Daoy (cell line): ENCODE data around the gene FOSL2. TPM values are rescaled to one million over a fixed set of nuclear protein-coding genes. Genes with fewer than 3 reads are reported as not detected.
A peak's percentile ranks its signal among the peaks of the same experiment; 100 is the strongest.
"Not testable (repeated sequence)": the region's sequence is repeated elsewhere in the genome, so short reads cannot be mapped to it uniquely, and the experiment has no call there.

Experiments used
- DNase-seq: peaks from one replicate; pipeline ENCODE4 v3.0.0-alpha.2; 2015; ENCODE audit warnings: low read depth
- total RNA-seq: library from RNA; depleted of rRNA; stranded (reverse); fragments of >200 nt; shearing (Covaris generic); gene quantifications from 2 replicates; pipeline ENCODE4 v1.2.3, GENCODE V29; 2014

The FOSL2 gene
- total RNA-seq, 1 experiment from 2014 or later = 56.0 TPM

DNA sequence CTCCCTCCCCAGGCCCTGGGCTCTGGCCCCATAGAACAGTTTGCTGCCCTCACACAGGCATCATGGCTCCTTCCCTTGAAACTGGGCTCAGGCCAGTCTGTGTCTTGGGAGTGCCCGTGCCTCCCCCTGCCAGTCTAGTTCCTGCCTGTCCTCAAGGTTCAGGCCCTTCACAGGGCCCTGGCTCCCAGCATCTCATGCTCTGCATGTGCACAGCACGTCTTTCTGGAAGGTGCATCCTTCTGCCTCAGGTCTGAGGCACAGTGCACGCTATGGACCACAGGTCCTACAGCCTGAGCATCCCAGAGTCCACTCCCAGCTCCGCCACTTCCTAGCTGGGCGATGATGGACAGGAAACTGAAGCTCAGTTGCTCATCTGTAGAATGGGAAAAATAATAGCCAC is 35.6 kb upstream of the FOSL2 start:
- DNase-seq = peak; percentile 29

DNA sequence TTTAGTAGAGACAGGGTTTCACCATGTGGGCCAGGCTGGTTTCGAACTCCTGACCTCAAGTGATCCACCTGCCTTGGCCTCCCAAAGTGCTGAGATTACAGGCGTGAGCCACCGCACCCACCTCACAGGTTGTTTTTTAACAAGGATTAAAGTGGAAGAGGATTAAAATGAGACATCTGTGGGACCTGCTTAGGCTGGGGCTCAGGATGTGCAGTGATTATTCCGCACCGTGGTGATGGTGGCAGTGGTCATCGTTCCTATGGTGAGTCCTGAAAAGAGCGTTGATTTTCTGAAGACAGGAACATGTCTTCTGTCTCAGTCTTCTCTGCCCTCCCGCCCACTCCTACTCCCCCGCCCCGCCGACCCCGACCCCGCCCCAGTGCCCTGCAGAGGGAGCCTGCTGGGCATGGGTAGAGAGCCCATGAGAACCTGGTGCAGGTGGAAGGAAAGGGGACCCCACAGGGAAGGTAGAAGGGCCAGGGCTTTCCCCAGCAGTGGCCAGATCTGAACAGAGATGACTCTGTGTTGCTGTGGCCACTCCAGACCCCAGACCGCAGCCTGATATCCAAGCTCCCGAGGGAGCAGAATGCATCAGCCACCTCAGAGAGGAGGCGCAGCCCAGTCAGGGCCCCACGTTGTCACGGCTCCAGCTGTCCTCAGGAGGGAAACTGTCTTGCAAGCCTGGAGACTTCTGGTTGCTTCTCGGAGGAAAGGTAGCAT is 34.5 kb upstream of the FOSL2 start:
- DNase-seq = peak; percentile 68

DNA sequence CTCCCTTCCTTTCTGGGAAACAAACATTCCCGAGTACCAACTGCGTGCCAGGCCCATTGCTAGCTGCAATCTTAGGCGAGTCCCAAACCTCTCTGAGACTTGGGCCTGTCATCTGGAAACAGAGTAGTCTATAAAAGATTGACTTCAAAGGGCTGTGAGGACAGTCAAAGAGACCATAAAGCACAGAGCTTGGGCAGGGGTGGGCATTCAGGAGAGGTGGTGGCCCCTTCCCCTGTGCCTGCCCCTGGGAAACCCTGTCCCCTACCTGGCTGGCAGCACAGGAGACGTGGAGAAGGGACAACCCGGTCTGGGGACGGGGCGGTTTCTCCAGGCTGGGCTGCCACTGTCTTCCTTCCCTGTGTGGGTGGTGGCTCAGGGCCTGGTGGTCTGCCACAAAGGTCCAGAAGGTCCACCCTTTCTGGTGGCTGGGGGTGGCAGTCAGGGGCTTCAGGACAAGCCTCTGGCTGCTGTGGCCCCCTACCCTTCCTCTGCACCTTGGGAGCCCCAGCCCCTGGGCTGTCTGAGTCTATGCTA is 33.9 kb upstream of the FOSL2 start:
- no peak for DNase-seq

DNA sequence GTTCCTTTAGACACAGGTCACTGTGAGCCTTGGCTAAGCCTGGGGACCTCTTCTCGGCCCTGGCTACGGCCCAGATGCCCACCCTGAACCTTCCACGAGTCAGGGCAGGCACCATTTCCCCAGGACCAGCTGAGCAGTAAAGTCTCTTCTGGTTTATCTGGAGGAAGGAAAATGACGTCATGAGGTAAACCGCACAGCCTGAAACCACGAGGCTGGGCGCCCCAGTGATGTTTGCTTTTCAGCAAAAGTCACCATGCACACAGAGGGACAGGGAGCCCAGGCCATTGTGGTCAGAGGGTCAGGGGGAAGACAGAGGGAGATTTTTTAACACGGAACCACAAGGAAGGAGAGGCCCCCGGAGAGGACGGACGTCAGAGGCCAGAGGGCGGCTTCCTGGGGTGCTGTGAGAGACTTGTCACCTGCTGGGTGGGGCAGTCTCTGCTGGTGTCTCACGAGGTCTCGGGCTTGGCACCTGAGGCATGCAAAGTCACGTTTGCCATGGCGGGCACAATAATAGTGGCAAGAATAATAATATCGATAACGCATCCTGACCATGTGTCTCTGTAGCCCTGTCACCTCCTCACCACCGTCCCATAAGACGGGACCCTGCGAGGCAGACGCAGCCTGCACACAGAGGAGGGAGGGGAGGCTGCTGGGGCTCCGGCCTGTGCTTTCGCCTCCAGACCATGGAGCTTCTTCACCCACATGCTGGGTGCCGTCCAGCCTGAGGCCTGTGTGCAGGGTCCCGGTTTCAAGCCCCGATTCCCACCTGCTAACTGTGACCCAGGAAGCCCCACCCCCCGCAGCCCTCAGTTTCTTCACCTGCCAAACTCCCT is 33.2 kb upstream of the FOSL2 start:
- peak; percentile 88 for DNase-seq

DNA sequence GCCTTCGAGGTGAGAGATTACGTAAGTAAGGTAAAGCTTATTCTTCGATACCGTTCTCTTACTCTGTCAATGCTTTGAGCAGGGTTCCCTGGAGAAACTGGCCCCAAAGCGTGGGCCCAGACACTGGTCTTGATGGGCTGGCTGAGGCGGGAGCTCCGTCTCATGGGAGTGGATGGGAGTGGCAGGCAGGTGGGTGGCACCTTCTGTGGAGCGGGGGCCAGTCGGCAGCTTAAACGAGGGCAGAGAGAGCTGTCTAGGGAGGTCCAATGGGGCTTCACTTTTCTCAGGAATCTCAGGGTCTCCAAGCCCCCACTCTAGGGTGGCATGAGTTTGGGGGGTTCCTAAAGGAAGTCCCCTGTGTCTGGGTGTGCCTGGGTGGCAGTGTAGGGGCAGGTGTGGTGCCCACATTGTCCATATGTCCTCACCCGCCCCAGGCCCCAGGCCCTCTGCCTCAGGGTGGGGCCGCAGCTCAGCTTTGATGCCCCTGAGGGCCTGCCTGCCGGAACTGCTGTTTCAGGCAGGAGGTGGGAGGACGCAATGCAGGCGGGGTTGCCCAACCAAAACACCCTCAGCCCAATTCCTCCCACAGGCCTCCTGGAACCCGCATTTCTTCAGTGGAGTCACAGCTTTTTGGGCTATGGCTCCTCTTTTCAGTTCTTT is 32.5 kb upstream of the FOSL2 start:
- DNase-seq = no peak

DNA sequence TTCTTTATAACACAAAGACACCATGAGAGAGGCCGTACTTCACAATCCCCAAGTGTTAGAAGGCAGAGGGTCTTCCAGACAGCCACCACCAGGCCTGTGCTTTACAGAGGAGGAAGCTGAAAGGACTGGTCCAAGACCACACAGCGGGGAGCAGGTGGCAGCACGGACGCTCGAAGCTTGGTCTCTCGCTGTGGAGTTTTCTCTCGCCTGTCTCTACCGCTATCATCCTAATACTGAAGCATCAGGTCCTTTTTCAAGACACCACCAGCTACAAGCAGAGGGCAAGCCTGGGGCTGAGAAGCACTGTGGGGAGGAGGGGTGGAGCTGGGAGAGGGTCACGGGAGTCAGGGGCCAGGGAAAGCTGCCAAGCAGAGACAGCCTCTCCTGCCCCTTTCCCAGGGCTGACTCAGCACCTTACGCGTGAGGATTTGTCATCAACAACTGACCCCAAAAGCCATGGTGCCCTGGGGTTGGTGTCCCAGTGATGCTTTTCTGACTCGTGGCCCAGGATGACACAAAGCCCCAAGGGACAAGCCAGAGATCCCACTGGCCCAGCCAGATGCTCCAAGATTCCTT is 31.9 kb upstream of the FOSL2 start:
- peak; percentile 80 for DNase-seq

DNA sequence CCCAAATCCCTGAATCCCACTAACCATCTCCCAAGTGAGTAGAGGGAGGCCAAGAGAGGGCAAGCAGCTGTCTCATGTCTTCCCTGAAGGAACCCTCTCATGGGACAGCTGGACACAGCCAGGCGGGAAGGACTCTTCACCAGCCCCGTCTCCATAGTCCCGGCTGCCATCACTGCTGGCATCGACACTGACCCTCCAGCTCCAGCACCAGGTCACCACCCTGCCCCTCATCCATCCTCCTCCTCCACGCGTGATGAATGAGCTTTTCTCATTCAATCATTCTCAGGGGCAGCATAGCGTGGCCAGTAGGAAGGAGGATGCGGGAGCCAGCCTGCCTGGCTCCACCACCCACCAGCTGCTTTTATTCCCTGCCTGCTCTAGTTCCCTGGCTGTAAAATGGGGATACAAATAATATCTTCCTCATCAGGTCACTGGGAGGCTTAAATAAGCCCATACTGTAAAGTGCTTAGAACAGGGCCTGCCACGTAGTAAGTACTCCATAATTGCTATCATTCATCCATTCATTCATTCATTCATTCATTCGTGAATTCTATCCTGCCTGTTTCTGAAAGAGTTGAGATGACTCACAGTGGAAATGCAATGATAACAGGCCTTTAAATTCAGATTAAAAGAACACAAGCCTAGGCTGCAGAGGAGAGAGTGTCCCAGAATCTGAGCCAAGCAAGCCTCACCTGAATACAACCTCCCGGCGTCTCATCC is 30.5 kb upstream of the FOSL2 start:
- DNase-seq = no peak

DNA sequence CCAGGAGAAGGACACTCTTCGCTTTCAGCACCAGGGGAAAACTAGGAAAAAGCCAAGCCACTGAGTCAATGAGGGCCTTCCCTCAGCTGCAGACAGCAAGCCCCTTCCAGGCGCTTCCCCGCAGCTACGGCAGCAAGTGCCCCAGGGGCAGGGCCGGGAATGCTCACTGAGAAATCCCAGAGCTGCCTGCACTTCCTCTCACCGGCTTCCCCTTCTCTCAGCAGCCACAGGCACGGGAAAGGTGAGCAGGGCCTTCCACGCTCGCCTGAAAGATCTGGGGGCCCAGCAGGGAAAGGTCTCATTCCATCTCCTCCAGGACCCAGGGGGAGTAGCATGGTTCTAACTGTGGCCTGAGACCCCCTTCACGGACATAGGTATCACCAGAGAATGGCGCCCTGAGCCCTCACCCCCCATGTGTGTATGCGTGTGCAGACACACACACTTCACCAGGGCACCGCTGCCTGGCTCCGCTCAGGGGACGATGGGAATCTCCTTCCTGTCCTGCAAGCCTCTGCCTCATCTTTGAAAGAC is 29.6 kb upstream of the FOSL2 start:
- no peak for DNase-seq

DNA sequence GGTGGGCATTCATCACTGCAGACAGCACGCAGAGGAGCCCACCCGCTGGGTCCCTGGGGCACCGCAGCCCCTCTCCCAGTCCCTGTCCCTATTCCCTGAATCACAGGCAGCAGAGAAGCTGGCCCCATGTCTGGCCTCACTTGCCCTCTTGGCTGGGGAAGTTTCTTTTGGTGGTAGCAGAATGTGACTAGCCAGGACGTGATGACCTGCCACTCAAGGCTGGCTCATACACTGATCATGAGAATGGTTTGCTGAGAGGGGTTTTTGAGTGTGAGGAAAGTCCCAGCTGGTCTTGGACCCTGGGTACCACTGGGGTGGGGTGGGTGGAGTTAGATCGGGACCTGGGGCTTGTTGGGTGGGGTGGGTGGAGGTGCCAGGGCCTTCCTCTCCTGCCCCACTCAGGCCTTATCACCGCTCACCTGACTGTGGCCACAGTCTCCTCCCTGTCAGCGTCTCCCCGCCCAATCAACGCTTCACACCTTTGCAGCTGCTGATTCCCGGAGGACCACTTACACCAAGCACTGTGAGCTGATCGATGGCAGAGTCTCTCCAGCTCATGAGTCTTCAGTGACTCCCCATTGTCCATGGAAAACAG is 28.9 kb upstream of the FOSL2 start:
- no peak for DNase-seq

DNA sequence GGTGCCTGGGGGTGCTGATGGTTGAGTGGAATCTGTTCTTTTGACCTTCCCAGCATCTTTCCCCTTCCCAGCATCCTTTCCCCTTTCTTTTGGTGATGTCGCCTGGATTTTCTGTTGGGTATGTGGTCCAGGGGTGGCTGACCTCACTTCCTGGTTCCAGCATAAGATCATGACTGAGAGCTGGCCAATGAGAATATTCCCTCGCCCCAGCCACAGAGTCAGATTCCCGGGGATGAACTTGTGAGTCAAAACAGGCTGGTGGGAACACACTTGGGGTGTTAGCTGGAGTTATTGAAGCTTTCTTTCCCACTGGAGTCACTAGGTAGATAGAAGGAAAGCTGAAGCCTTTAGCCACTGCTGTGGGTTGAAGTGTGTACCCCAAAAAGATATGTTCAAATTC is 28.0 kb upstream of the FOSL2 start:
- no peak for DNase-seq

DNA sequence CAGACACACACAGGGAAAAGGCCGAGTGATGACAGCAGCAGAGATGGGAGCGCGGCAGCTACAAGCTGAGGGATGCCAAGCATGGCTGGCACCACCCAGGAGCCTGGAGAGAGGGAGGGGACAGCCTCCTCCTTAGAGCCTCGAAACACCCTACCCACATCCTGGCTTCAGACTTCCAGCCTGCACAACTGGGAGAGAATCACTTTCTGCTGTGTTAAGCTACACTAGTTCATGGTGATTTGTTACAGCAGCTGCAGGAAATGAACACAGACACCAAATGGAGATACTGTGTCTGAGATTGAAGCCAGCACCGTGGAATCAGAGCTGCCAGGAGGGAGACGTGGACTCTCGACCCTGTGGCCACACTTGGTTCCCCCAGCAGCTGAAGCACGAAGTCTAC is 27.5 kb upstream of the FOSL2 start:
- no peak for DNase-seq

DNA sequence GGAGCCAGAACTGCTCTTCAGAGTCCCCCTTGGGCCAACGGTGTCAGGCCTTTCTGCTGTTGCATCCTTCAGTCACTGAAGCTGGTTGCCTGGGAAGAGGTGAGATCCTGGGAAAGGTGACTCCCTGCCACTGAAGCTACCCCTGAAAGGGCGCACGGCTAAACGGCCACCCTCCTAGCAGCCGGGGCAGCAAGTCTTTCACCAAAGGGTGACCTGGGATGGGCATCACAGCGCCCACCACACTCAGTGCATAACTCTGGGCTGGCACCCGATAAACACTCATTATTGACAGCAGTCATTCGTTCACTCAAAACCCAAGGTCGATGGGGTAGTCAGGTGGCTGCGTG is 26.5 kb upstream of the FOSL2 start:
- no peak for DNase-seq

DNA sequence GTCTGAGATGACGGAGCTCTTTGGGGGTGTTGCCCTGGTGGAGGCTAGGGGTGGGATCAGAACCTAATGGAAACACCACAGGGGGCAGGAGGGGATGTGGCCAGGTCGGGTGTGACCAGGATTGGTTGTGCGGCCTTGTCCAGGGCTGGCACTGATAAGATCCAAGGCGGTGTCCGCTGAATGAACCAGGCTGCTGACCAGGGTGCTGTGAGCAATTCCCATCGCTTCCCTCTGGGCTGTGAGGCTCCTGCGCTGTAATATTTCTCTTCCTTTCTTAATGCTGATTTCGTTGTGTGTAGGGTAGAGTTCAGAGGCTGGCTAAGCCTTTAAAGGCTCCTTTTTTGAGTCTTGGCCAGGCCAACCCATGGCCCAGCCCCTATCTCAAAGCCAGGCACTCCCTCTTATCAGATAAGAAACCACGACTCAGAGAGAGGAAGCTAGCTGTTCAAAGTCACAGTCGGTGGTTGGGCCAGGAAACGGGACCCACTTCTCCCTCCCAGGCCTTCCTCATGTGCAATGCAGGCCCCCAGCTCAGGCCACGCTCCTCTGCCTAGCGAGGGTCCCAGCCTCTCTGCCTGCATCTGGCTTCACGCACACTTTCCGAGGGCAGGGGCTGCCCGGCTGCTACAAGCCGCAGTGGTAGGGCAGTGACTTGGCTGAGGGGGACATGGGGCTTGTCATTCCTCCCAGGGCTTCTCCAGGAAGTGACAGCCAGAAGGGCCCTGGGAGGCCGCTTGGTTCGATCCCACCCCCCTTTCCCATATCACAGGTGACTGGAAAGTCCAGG is 26.0 kb upstream of the FOSL2 start:
- DNase-seq = peak; percentile 76

DNA sequence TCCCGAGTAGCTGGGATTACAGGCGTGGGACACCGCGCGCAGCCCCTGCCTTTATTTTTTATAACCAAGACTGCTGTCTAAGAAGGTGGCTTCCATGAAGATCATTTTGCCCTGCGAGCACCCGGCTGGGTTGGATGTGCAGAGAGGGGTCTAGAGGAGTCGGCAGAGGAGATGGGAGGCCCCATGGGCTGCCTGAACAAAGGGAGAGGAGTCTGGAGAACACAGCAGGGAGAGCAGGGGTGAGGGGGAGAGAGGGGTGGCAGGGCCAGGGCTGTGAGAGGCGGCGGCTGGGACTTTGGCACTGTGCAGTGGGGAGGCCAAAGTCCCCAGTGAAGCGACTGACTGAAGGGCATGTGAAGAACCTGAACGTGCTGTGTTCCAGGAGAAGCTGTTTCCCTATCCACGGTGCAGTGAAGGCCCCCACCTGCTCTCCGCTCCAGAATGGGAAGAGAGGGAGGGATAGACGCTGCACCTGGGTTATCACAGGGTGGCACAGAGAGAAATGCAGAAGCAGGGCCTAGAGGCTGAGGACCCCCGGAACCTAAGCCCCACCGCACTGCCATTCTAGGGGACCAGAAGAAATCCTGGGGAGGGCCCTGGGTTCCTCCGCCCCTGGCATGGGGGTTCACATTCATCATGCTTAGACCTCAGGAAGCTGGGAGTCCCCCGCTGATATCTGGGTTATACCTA is 24.8 kb upstream of the FOSL2 start:
- DNase-seq = no peak

DNA sequence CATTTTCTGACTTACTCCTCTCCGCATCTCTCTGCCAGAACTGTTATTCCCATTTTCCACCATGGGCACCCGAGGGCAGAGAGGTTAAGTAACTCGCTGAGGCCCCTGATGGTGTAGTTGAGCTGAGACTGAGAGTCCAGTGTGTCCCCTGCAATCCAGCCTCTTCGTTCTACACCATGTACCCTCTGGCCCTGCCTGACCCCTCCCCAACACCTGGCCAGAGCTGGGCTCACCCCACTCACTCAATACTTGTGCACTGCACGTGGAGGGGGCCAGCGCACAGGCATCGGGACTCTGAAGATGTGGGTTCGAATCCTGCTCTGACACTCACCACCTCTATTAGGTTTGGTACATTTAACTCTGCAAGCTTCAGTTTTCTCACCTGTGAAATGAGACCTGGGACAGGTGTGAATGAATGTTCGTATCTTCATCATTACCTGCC is 24.3 kb upstream of the FOSL2 start:
- no peak for DNase-seq

DNA sequence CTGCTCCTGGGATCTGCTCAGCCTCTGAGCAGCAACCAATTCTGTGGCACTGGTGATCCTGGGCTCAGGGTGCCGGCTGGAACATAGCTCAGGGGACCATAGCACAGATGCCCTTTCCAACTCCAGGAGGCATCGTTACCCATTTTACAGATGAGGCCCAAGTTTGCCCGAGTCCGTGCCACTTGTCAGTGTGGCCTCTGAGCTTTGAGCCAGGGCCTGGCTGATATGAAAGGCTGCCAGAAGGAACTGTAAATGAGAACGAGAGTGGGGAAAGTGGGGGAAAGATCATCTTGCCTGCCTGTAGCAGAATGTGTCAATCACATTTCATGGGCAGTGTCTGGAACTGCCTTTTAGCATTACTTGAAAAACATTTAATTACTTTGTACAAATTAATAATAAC is 23.3 kb upstream of the FOSL2 start:
- no peak for DNase-seq

DNA sequence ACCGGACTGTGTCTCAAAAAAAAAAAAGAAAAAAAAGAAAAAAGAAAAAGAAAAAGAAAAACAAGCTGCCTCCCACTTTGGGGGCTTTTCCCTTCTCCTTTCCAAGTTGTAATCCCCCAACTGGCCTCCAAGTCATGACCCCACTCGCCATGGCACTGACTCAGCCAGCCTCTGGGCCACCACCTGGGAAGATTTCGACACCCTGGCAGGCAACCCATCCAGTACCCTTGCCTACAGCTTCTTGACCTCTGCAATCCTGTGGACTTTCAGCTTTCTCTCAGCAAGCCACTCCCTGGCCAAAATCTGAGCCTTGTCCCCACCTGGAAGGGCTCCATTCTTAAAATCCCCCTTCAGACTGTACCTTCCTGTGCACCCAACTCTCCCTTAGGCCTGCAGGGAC is 22.3 kb upstream of the FOSL2 start:
- no peak for DNase-seq

DNA sequence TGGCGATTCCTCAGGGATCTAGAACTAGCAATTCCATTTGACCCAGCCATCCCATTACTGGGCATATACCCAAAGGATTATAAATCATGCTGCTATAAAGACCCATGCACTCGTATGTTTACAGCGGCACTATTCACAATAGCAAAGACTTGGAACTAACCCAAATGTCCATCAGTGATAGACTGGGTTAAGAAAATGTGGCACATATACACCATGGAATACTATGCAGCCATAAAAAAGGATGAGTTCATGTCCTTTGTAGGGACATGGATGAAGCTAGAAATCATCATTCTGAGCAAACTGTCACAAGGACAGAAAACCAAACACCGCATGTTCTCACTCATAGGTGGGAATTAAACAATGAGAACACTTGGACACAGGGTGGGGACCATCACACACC is 20.9 kb upstream of the FOSL2 start:
- DNase-seq = not testable (repeated sequence)

DNA sequence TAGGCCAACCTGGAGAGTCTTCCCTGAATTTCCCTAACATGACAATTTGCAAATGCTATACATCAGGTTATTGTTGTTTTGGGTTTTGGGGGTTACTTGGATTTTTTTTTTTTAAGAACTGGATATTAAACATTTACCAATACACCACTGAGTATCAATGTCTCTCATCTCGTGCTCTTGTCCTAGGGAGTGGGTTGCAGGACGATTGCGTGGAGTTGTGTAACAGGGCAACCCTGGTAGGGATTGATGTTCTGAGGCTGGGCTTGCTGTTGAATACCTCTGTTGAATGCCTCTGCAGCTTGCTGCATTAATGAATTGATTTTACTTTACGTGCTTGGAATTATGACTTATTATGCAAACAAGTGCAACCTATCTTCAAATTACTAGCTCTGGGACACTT is 18.8 kb upstream of the FOSL2 start:
- DNase-seq = no peak
